GM18505 (cell line): Measurements from ENCODE around the gene AUTS2.

Experiments used
- ATAC-seq: cut with Tn5 transposase; IDR thresholded peaks from one replicate; pipeline ENCODE4 v1.9.1; 2021; ENCODE audit not compliant: unreplicated experiment
- POLR2A ChIP-seq: IDR thresholded peaks from 4 replicates; pipeline ENCODE4 v1.6.1; 2011; ENCODE audit warnings: borderline replicate concordance; ENCODE audit not compliant: insufficient read depth, insufficient read length; ENCODE audit errors: extremely low read depth

The AUTS2 gene

DNA sequence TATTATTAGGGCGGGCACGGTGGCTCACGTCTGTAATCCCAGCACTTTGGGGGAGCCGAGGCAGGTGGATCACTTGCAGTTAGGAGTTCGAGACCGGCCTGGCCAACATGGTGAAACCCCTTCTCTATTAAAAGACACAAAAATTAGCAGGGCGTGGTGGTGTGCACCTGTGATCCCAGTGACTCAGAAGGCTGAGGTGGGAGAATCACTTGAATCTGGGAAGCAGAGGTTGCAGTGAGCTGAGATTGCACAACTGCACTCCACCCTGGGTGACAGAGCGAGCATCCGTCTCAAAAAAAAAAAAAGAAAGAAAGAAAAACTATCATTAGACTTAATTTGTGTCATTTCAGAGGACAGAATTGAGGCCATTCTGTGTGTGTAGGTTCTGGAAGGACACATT, 780.9 kb downstream of the AUTS2 start:
- no peak for ATAC-seq
- no peak for TF ChIP-seq POLR2A

DNA sequence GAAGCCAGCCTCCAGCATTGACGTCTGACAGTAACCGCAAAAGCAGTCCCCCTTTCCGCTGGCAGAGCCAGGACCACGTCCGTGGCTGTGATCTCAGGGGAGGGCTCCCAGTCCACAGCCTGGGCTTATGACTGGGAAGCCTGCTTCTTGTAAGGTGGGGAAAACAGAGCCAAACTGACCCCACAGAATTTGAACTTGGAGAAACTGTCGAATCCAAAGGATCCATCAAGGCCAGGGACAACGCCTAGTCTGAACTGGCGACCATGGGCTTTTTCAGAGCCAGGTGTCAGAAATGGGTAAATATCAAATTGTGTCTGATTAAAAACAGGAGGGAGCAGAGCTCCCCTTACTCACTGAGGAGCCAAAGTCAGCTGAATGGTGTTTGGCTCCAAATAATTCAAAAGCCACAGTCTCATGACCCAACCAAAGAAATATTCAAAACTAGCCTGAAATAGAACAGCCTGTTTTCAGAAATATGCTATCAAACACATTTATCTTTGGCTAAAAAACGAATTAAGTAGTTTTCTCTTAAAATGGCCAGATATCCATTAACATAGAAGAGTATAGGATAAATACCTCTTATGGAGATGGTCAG, 782.2 kb downstream of the AUTS2 start:
- TF ChIP-seq POLR2A = no peak
- no peak for ATAC-seq

DNA sequence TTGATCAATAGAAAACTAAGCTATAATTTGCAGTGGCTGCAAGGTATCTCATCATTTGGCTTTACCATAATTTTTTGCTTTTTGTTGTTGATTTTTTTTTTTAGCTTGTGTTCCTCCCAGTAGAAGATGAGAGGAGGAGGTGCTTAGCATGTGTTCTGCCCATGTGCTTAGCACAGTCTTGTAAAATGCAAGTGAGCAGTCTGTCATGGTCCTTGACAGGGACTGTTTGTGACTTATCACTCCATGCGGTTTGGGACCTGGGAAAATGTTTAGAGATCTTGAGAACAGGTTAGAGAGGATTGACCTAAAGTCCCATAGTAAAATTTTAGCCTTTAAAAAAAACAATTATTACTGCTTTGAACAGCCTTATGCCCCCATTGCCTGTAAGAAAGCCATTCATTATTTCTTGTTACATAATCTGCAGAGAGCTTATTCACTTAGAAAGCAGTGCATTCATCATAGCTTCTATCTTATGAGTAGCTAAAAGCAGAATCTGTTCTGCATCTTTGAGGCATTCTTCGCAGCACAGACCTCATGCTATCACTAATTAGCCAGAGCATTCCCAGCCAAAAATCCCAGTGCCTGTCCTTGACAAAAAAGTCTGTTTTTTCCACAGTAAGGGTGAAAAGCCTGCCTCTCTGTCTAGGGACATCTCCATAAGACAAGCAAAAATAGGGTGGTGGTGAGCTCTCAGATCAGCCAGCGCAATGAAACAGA, 784.9 kb downstream of the AUTS2 start:
- no peak for ATAC-seq
- TF ChIP-seq POLR2A = no peak

GRCh38 chr7:70384024-70384423, 785.7 kb downstream of the AUTS2 start:
- TF ChIP-seq POLR2A = no peak
- no peak for ATAC-seq

GRCh38 chr7:70384891-70385290, 786.6 kb downstream of the AUTS2 start:
- ATAC-seq = no peak
- no peak for TF ChIP-seq POLR2A

DNA sequence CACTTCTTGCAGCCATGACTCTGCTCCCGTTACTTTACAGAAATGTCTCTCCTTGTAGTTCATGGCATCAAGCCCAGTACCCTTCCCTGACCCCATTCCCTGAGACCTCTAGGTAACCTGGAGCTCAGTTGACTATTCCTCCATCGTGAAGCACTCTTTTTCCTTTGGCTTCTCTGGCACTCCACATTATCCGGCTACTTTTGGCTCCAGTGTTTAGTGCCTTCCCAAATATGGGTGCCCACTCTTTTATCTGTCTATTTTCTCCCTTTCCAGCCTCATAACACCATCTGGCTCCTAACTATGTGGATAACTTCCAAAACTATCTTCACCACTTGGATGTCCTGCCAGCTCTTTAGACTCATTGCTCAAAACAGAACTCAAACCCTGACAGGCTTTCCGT, 788.9 kb downstream of the AUTS2 start:
- ATAC-seq = no peak
- TF ChIP-seq POLR2A = no peak

DNA sequence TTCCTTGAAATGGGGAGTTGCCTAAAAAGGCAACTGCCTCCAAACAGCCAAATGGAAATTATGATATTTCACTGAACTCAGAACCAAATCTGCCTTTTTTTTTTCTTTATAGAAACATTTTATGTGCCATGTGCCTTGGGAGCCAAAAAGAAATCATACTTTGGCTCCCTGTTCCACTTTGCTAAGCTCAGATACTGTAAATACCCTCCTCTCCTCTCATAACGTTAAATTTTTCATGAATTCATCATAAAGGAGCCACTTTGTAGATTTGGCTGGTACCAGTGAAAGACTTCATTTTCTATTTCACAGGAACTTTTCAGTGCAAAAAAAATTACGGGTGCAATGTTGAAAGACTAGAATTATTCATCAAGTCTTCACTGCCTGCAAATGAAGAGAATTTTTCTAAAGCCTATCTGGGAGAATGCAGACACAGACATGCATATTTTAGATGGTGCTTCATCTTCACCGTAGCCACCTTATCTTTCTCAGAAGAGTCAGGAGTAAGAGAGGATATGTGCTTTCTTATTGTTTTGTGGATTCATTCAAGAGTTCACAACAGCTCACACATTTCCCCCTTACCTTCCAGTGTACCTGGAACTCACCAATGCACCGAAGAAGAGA, 791.4 kb downstream of the AUTS2 start:
- ATAC-seq = no peak

GRCh38 chr7:70390251-70390650, 792.0 kb downstream of the AUTS2 start:
- no peak for ATAC-seq

More for the DNA sequence above, 791.4 kb downstream of the AUTS2 start:
- TF ChIP-seq POLR2A = no peak

GRCh38 chr7:70392256-70392876, 794.1 kb downstream of the AUTS2 start:
- ATAC-seq = no peak
- TF ChIP-seq POLR2A = no peak

More at GRCh38 chr7:70390251-70390650, 792.0 kb downstream of the AUTS2 start:
- TF ChIP-seq POLR2A = no peak

- no peak for ATAC-seq
- TF ChIP-seq POLR2A = no peak
Observed at GRCh38 chr7:70392877-70393435, 794.7 kb downstream of the AUTS2 start.

GRCh38 chr7:70393956-70394355, 795.7 kb downstream of the AUTS2 start:
- TF ChIP-seq POLR2A = no peak
- no peak for ATAC-seq

GRCh38 chr7:70400829-70401380, 802.6 kb downstream of the AUTS2 start:
- TF ChIP-seq POLR2A = no peak
- ATAC-seq = no peak

DNA sequence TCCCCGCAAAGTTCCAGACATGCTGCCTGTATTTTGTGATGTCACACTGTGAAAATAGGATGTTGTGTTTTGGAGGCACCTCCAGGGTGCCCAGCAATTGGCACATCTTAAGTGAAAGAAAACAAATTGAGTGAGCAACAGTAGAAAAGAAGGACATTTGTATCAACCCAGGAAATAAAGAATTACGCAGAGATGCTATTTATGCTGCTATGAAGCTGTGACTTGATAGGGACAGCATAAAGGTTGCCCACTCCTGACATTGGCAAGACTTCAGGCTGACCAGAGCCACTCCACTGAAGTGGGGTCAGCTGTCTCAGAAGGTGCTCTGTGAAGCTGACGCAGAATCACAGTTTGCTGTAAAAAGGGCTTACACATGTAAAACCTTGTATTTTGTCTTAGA, 803.8 kb downstream of the AUTS2 start:
- ATAC-seq = no peak
- TF ChIP-seq POLR2A = no peak
